SU-DHL-6 (cell line): ENCODE measurements around the gene NDUFS6.
A peak's percentile ranks its signal among the peaks of the same experiment; 100 is the strongest.
"Not testable (repeated sequence)": the region's sequence is repeated elsewhere in the genome, so short reads cannot be mapped to it uniquely, and the experiment has no call there.

Source experiments
- H2AFZ ChIP-seq: fragments of 200-600 bp; sonication (generic); 2 replicates; pipeline ENCODE4 v1.6.1; 2014; ENCODE audit warnings: low read depth, mild to moderate bottlenecking, moderate library complexity, mixed read lengths, antibody characterized with exemption, low read length; ENCODE audit not compliant: severe bottlenecking
- H3F3A ChIP-seq: fragments of 200-600 bp; shearing (Covaris generic); 2 replicates; pipeline ENCODE4 v1.6.0; 2016; ENCODE audit warnings: antibody characterized with exemption, mild to moderate bottlenecking; ENCODE audit not compliant: insufficient read depth
- H3K27ac ChIP-seq: fragments of 200-600 bp; sonication (generic); 2 replicates; pipeline ENCODE4 v1.5.1; 2016; ENCODE audit warnings: low read depth, mild to moderate bottlenecking, low read length, moderate library complexity, mixed read lengths
- H3K27me3 ChIP-seq: fragments of 200-600 bp; sonication (generic), shearing (Covaris generic); 2 replicates; pipeline ENCODE4 v1.6.0; 2014; ENCODE audit warnings: mild to moderate bottlenecking, low read length
- H3K36me3 ChIP-seq: fragments of 200-600 bp; sonication (generic); 2 replicates; pipeline ENCODE4 v1.6.1; 2014; ENCODE audit warnings: mild to moderate bottlenecking, low read length, mixed read lengths
- H3K4me2 ChIP-seq: fragments of 300-600, 200-600 bp; shearing (Covaris generic), sonication (generic); 2 replicates; pipeline ENCODE4 v1.6.0; 2014; ENCODE audit warnings: low read length, low read depth, mild to moderate bottlenecking; ENCODE audit not compliant: poor library complexity, severe bottlenecking
- H3K4me3 ChIP-seq: fragments of 200-600 bp; sonication (generic); 2 replicates; pipeline ENCODE4 v1.5.1; 2014; ENCODE audit warnings: antibody characterized with exemption, low read length, mild to moderate bottlenecking, mixed read lengths; ENCODE audit not compliant: insufficient read depth, poor library complexity, severe bottlenecking
- H3K79me2 ChIP-seq: fragments of 200-600 bp; sonication (generic); 2 replicates; pipeline ENCODE4 v1.6.1; 2014; ENCODE audit warnings: mild to moderate bottlenecking, low read length, moderate library complexity; ENCODE audit not compliant: insufficient read depth
- H3K9ac ChIP-seq: fragments of 200-600 bp; sonication (generic); 2 replicates; pipeline ENCODE4 v1.7.0; 2014; ENCODE audit warnings: mild to moderate bottlenecking, low read length
- H3K9me2 ChIP-seq: fragments of 200-600 bp; sonication (generic); replicated peaks from 2 replicates; pipeline ENCODE4 v1.6.1; 2014; ENCODE audit warnings: low read length; ENCODE audit not compliant: insufficient read depth
- H3K9me3 ChIP-seq: fragments of 200-600 bp; sonication (generic); 2 replicates; pipeline ENCODE4 v1.6.1; 2014; ENCODE audit warnings: low read length, mixed read lengths; ENCODE audit not compliant: insufficient read depth
- H4K20me1 ChIP-seq: fragments of 200-600 bp; sonication (generic); 2 replicates; pipeline ENCODE4 v1.6.1; 2014; ENCODE audit warnings: low read depth, mild to moderate bottlenecking, antibody characterized with exemption, low read length, moderate library complexity, mixed read lengths
- CTCF ChIP-seq: fragments of 200-600 bp; sonication (generic); IDR thresholded peaks from one replicate; pipeline ENCODE4 v1.5.1; 2017; ENCODE audit warnings: antibody characterized with exemption, mild to moderate bottlenecking, low read length, moderate library complexity; ENCODE audit not compliant: insufficient read depth, poor library complexity, severe bottlenecking
- EZH2phosphoT487 ChIP-seq: fragments of 200-600 bp; sonication (generic), shearing (Covaris generic); conservative IDR thresholded peaks from 2 replicates; pipeline ENCODE4 v1.6.1; 2018; ENCODE audit warnings: mild to moderate bottlenecking, antibody characterized with exemption, low read length, moderate library complexity, mixed read lengths

NDUFS6 gene

GRCh38 chr5:1797103-1797800, 4.0 kb upstream of the NDUFS6 start:
- peak overlapping the region; percentile 20 for H3K9ac ChIP-seq
- TF ChIP-seq EZH2phosphoT487: no peak
- no peak for TF ChIP-seq CTCF
- peak overlapping the region; percentile 90 for H3K4me2 ChIP-seq
- peaks cover 28% of the 10 kb centered on the region for H3F3A ChIP-seq
- H3K27me3 ChIP-seq: no peaks in the 10 kb centered on the region
- H2AFZ ChIP-seq: no peak overlapping the region
- H3K9me2 ChIP-seq: no peaks in the 10 kb centered on the region
- no peaks in the 10 kb centered on the region for H4K20me1 ChIP-seq
- H3K27ac ChIP-seq: peak overlapping the region; percentile 30
- no peak overlapping the region for H3K4me3 ChIP-seq
- H3K36me3 ChIP-seq: no peaks in the 10 kb centered on the region
- peaks cover 43% of the 10 kb centered on the region for H3K79me2 ChIP-seq
- no peaks in the 10 kb centered on the region for H3K9me3 ChIP-seq

- no peak overlapping the region for H2AFZ ChIP-seq
- H3K4me3 ChIP-seq: no peak overlapping the region
- peak overlapping the region; percentile 20 for H3K9ac ChIP-seq
- H3K9me3 ChIP-seq: no peaks in the 10 kb centered on the region
- H3K27me3 ChIP-seq: no peaks in the 10 kb centered on the region
- peak overlapping the region; percentile 90 for H3K4me2 ChIP-seq
- H4K20me1 ChIP-seq: no peaks in the 10 kb centered on the region
- H3K36me3 ChIP-seq: 0 out of 2 replicates have a peak, but pooled peaks cover 5% of the 10 kb centered on the region
- H3K27ac ChIP-seq: peak overlapping the region; percentile 30; the same call in 1 of the 2 replicates
- H3K79me2 ChIP-seq: peaks cover 49% of the 10 kb centered on the region
- H3F3A ChIP-seq: peaks cover 26% of the 10 kb centered on the region
- TF ChIP-seq CTCF: no peak
- no peak for TF ChIP-seq EZH2phosphoT487
- no peaks in the 10 kb centered on the region for H3K9me2 ChIP-seq
Measured at GRCh38 chr5:1797855-1798254, 3.4 kb upstream of the NDUFS6 start.

GRCh38 chr5:1798589-1798988, 2.6 kb upstream of the NDUFS6 start:
- Histone ChIP-seq H3F3A (peaks cover 18% of the 10 kb centered on the region), H3K4me2 (peak overlapping the region; percentile 90), H3K27ac (peak overlapping the region; percentile 60), H3K36me3 (peaks cover 11% of the 10 kb centered on the region; the same call in 1 of the 2 replicates), H3K4me3 (peak overlapping the region; percentile 89), H3K79me2 (peaks cover 57% of the 10 kb centered on the region), H3K9ac (peak overlapping the region; percentile 98)
- not testable (repeated sequence) for H3K27me3 ChIP-seq, H2AFZ ChIP-seq, H4K20me1 ChIP-seq, H3K9me3 ChIP-seq, H3K9me2 ChIP-seq

- no peaks in the 10 kb centered on the region for H3K9me2 ChIP-seq
- peaks cover 62% of the 10 kb centered on the region for H3K79me2 ChIP-seq
- H3K27me3 ChIP-seq: no peaks in the 10 kb centered on the region
- peak overlapping the region; percentile 98 for H3K9ac ChIP-seq
- peaks cover 13% of the 10 kb centered on the region for H3F3A ChIP-seq
- H3K4me3 ChIP-seq: peak overlapping the region; percentile 89
- H3K9me3 ChIP-seq: no peaks in the 10 kb centered on the region
- TF ChIP-seq EZH2phosphoT487 (no peak), CTCF (no peak)
- H4K20me1 ChIP-seq: no peaks in the 10 kb centered on the region
- peak overlapping the region; percentile 60 for H3K27ac ChIP-seq
- peaks cover 11% of the 10 kb centered on the region; the same call in 1 of the 2 replicates for H3K36me3 ChIP-seq
- H3K4me2 ChIP-seq: peak overlapping the region; percentile 90
- H2AFZ ChIP-seq: no peak overlapping the region
Measured at GRCh38 chr5:1799110-1799601, 2.1 kb upstream of the NDUFS6 start.
